Upper lobe of left lung (tissue), 4 donors: ENCODE data around the gene MINDY3.

Experiments
- EP300 ChIP-seq, 4 donors: sonication (generic); formaldehyde crosslinking; IDR thresholded peaks; one replicate each; pipeline ENCODE4 v1.5.1; 2017; ENCODE audit warnings: antibody characterized with exemption in 4 of 4, control low read depth in 2 of 4
- POLR2A ChIP-seq, 4 donors: fragments of 450-650 bp; IDR thresholded peaks; one replicate each; pipeline ENCODE4 v1.5.1; 2016 to 2017; ENCODE audit warnings: antibody characterized with exemption in 4 of 4, mild to moderate bottlenecking in 2 of 4
- POLR2AphosphoS5 ChIP-seq, 2 donors: sonication (generic); formaldehyde crosslinking; IDR thresholded peaks; one replicate each; pipeline ENCODE4 v1.5.1; 2017; ENCODE audit warnings: antibody characterized with exemption in 2 of 2
- TF ChIP-seq, protein P1 (sequence below), 6 experiments: fragments of 450-650 bp in 4 of 6; fragments of 200-600 bp in 2 of 6; sonication (generic) in 2 of 6; IDR thresholded peaks; one replicate each; pipeline ENCODE4 v1.5.1; 2016 to 2019; ENCODE audit warnings: antibody characterized with exemption in 6 of 6

DNA sequence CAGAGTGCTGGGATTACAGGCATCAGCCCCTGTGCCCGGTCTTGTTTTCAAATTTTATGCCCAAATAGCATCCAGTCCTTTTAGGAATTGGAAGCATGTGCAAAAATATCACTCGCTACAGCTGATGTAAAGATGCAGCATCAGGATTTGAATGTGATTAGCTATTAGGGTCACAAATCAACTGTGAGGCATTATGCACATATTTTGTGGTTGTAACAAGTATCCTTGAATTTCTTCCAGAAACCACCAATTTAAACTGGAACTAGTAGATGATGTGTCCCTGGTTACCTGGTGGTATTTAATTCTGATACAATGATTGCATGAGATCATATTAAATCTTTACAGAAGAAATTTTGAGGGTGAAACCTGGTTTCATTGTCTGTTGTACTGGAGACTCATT, 99.6 kb downstream of the MINDY3 start:
- TF ChIP-seq POLR2A (IDR thresholded peaks at IDR 0.05) (no peak), POLR2AphosphoS5 (IDR thresholded peaks at IDR 0.05) (no peak), EP300 (IDR thresholded peaks at IDR 0.05) (no peak)
- TF ChIP-seq, protein P1, sequence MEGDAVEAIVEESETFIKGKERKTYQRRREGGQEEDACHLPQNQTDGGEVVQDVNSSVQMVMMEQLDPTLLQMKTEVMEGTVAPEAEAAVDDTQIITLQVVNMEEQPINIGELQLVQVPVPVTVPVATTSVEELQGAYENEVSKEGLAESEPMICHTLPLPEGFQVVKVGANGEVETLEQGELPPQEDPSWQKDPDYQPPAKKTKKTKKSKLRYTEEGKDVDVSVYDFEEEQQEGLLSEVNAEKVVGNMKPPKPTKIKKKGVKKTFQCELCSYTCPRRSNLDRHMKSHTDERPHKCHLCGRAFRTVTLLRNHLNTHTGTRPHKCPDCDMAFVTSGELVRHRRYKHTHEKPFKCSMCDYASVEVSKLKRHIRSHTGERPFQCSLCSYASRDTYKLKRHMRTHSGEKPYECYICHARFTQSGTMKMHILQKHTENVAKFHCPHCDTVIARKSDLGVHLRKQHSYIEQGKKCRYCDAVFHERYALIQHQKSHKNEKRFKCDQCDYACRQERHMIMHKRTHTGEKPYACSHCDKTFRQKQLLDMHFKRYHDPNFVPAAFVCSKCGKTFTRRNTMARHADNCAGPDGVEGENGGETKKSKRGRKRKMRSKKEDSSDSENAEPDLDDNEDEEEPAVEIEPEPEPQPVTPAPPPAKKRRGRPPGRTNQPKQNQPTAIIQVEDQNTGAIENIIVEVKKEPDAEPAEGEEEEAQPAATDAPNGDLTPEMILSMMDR (IDR thresholded peaks at IDR 0.05) = no peak
